Esophagus mucosa (tissue), 1 donor: ENCODE data around the gene NREP. TPM values are rescaled to one million over a fixed set of nuclear protein-coding genes. Genes with fewer than 3 reads are reported as not detected.

Experiments
- ATAC-seq: fragments of 200-7000 bp; cut with Tn5 transposase; one replicate; pipeline ENCODE4 v1.9.1; 2020
- total RNA-seq: library from RNA; stranded (reverse); gene quantifications from one replicate; pipeline ENCODE4 v1.2.4, GENCODE V29; 2023
- donor health status: DM: yes; HTN: yes; CAD: no.

Gene NREP
- total RNA-seq, 1 donor from 2014 or later: 18.3 TPM

DNA sequence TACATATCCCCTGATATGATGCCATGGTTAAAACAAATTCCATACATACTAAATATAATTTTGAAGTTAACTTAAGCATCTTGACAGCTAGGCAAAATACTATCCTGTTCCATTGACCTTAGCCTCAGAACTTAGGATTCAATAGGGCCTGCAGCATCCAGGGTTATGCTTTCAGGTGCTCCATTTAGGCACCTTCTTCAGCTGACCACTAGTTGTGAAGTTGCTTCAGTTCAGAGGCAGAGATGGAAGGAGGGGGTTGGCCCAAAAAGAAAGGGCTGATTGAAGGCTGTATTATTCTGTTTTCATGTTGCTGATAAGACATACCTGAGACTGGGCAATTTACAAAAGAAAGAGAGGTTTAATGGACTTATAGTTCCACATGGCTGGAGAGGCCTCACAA is 7.0 kb upstream of the NREP start:
- ATAC-seq: no peak

GRCh38 chr5:111762895-111763294 is 5.9 kb upstream of the NREP start:
- ATAC-seq: no peak

- no peak for ATAC-seq
Measured at GRCh38 chr5:111758284-111758628, 1.3 kb upstream of the NREP start.

- peak; percentile 88 for ATAC-seq
Measured at GRCh38 chr5:111757355-111758283, 625 bp upstream of the NREP start.

DNA sequence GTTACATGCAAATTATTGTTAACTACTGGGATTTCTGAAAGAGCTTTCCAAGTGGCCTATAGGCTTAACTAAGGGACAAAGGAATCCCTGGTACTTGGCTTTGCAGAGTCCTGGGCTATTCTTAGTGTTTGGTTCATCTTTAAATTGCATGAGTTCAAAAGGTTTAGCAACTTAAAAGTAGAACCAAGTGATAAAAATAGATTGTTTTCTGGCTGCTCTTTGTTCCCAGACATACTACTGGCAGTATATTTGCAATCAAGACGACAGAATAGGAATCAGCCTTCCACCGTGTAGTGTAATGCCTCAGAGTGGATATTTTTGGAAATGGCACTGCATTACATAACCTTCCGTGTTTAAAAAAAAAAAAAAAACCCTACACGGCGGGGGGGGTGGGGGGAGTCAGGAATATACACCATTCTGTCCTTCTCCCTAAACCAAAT is 1.0 kb downstream of the NREP start:
- no peak for ATAC-seq

GRCh38 chr5:111755345-111755941 is 1.6 kb downstream of the NREP start:
- no peak for ATAC-seq

DNA sequence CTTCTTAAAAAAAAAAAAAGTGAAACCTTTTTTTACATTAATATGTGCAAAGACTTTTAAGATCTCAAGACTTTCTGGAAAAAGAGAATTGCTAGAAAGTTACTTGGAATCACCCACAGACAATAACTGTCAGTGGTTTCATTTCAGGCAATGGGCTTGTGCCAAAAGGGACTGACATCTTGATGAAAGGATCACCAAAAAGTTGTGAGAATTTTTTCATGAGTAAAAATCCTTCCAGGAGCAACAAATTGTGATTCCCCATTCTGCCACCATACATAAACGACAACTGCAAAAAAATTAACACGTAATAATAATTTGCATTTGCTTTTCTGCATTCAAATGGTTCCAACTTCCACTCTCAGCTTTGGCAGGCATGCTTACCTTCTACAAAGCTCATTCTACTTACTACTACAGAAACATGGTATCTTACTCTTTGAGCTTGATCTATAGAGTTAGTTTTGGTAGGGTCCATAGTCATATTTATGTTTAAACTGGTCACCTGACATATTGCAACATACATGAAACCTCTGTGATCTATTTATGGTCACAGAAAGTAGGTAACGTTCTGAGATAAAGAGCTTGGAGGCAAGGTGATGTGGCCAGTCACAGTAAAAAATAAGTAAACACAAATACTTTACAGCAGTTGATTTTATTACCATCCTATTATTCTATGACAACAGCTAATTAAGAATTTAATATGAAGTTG is 3.0 kb downstream of the NREP start:
- no peak for ATAC-seq

DNA sequence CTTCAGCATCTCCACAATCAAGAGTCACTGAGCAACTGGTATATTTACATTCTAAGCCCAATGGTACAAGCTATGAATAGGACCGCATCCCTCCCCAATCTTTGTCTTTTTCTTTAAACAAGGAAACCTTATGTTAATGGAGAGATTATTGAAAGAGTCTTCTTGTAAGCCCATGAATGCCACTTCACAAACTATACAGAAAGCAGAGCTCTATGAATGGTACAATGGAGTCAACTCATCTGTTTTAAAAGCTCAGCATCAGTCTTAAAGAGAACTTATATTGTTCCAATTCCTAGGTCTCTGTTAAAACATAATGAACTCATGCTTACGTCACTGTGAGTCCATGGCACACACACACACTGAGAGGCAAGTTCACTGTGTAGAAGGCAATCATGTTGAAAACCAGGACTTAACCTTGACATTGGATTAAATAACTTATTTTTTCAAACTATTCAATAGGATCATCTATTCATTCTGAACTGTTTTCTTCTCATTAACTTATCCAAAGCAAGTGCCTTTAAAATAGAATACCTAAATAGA is 4.5 kb downstream of the NREP start:
- no peak for ATAC-seq

DNA sequence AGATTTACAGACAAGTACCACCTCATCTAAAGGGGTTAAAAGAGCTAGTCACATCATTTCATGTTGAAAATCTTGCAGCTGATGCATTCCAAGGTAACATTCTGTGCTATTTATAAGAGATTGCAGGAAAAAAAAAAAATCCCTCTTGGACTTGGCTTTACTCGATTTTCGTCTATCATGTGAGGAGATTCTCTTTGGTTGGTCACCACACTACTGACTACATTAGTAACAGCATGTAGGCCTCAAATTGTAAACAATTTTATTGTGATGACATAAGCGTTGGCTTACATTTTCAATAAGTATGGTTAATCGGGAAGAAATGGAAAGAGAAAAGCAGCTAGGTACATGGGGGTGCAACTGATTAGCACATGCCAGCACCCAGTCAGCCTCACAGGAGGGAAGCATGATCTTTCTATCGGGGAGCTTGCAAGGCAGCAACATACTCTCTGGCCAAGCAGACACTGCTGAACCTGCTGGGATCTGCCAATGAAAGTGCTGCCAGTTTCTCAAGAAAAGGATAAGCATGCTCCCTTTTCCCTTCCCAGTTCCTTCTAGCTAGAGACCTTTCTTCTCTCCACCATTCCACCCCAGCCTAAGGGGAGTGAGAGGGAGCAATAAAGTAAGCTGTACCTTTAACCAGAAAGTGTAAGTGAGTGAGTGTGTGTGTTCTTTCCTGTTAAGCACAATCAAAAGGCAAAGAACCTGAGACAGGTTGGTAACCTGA is 7.5 kb downstream of the NREP start:
- ATAC-seq: no peak

GRCh38 chr5:111748304-111748763 is 8.7 kb downstream of the NREP start:
- ATAC-seq: peak; percentile 48

GRCh38 chr5:111747337-111747736 is 9.7 kb downstream of the NREP start:
- no peak for ATAC-seq

GRCh38 chr5:111746791-111747190 is 10.2 kb downstream of the NREP start:
- no peak for ATAC-seq

DNA sequence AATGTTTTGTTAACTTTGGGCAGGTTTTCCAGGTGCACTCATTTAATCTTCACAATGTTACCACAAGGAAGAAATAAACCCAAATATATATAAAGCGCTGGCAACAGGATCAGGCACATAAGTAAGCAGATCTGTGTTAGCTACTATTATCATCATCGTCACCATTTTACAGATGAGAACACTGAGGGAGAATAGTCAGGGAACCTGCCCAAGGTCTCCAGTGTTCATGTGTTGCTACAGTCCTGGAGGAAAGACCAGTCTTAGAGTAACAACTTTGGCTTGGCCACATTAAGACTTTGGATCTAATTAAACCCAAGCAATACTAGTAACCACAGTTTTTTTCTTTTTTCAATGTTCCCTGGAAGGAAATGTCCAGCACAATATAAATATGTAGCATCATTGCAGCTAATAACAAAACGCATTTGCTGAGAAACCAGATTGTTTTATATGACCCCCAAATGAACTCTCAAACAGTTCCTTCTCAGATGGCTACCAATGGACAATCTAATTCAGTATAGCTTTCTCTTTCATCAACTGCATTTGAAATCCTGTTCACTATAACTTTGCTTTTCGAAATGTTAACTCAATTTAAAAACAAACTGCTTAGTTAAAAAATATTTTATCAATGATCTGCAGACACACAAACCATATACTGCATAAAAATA is 11.8 kb downstream of the NREP start:
- ATAC-seq: no peak

GRCh38 chr5:111744455-111744854 is 12.5 kb downstream of the NREP start:
- no peak for ATAC-seq

DNA sequence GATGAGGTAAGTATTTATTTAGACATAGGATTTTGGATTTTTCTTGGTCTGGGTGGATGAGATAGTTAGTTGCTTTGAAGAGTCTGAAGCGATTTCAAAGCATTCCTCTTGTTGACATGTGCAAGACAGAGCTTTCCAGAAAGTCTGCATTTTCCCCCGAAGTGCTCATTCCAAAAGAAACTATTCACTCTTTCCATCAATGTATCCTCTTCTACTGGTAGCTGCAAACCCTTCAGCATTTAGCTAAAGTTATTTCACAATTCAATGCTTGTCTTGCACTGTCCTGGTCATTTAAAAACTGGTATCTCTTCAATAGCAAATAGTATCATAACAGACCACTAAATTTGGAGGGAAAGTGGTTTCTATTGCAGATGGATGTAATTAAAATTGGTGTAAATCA is 13.0 kb downstream of the NREP start:
- ATAC-seq: no peak

DNA sequence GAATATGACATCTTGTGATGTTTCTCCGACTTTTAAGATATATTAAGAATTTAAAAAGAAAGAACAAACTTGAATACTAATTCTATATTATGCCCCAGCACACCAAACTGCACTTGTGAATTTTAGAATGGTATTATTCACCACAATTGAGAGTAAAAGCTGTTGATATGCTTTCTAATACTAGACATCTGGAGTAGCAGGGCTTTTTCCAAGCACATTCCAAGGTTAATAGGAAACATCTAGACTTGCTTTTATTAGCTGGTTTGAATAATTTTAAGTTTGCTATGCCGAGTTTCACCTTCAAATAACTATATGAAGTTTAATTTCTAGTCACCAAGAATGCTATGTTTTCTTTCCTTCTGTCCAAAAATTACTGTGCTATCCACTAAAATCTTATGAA is 13.5 kb downstream of the NREP start:
- no peak for ATAC-seq

DNA sequence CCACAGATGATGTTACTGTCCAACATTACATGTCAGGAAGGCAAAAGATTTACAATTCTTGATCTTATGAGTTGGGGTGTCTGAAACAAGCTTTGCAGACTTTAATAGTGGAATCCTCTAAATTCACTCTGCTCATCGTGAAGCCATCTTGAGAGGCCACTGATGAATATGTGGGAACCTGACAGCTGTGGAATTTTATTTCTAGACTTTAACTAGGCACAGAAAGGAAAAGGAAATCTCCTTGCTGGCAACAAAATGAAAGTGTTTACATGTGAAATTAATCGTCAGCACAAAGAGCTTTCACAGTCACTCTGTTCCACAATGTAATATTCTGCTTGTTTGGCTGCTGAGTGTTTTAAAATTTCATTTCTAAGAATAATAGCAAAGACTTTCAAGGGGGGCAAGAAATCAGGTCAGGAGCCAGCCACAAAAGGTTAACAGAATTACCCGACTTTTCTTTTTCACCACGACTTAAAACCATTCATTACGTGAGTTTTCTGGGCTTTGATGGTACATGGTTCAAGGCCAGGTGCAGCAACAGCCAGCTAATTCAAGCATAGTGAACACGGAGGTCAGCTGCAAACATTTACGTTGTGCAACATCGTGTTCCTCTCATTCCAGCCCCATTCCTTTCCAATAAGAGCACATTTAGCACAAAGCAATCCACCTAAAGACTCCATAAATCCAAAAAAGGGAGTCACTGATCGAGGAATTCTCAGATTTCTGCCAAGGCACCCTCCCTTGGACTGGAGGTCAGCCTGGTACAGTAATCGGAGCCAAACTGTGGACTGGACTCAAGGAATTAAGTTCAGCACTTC is 14.6 kb downstream of the NREP start:
- ATAC-seq: no peak

DNA sequence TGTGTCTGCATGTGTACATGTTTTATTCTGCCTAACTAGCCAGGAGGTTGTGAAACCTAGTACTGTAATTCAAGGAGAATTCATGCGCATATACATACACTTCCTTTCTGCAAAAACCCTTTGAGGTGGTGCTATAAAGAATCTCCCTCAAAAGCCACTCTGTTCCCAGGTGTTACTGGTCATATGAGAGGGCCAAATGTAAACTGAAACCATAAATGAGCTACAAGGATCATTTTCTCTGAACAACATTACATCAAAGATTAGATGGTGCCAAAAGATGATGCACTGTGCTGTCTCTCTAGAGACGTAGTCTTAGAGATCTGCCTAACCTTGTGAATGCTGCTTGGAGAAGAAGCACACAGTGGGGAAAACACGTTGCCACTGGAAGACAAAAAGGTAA is 15.7 kb downstream of the NREP start:
- ATAC-seq: no peak

GRCh38 chr5:111739416-111739815 is 17.6 kb downstream of the NREP start:
- no peak for ATAC-seq

DNA sequence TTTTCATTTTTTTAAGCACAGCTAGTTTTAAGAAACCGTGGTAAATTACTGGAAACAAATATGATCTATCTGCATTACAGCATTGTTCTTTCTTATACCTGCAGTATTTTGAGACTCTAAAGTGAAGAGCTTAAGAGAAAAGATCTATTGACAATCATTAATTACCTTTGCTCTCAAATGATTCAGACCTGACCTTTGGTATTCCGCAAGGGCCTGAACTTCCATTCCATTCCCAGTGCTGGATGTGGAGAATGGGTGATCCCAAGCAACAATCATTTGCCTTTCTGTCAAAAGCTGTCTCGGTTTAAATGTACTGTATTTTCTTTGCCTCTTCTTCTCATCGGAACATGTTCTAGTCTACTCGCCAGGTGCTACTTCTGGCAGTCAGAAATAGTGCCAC is 18.9 kb downstream of the NREP start:
- ATAC-seq: no peak

DNA sequence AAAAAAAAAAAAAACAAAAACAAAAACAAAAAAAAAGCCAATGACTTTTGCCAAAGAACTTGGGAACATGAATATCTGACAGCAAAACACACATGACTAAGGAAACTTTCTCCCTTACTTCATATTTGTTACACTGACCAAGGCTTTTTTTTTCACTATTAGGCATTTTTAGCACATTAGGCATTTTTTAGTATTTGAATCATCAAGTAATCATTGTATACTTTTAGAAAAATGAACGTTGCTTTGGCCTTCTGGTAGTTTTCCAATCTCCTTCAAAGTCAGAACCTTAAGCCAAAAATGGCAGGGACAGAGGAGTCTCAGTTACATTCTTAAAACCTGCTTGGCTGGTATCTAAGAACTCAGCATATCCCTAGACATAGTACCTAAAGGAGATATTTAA is 19.3 kb downstream of the NREP start:
- no peak for ATAC-seq
